HepG2 (cell line): Measurements from ENCODE around the gene KDM6B. TPM values are rescaled to one million over a fixed set of nuclear protein-coding genes. Genes with fewer than 3 reads are reported as not detected.

Source experiments
- AGO1 ChIP-seq: fragments of 200-400 bp; formaldehyde crosslinking; IDR thresholded peaks from 2 replicates; pipeline ENCODE4 v1.6.1; 2017; ENCODE audit warnings: mild to moderate bottlenecking, low read depth, low read length, moderate library complexity; ENCODE audit not compliant: poor library complexity, severe bottlenecking
- ARHGAP35 ChIP-seq: sonication (generic); formaldehyde crosslinking; IDR thresholded peaks from 2 replicates; pipeline ENCODE4 v1.9.0; 2022; ENCODE audit warnings: mild to moderate bottlenecking, inconsistent platforms, moderate library complexity, missing genetic modification reagents, borderline replicate concordance
- EHMT2 ChIP-seq: fragments of 200-600 bp; sonication (generic); IDR thresholded peaks from 2 replicates; pipeline ENCODE4 v1.7.0; 2017; ENCODE audit warnings: antibody characterized with exemption, low read depth, low read length, borderline replicate concordance
- FOXK2 ChIP-seq: fragments of 450-650 bp; IDR thresholded peaks from 2 replicates; pipeline ENCODE4 v1.6.1; 2016
- FUBP1 ChIP-seq: sonication (generic); formaldehyde crosslinking; IDR thresholded peaks from 2 replicates; pipeline ENCODE4 v1.5.1; 2020; ENCODE audit warnings: missing genetic modification reagents, mild to moderate bottlenecking, borderline replicate concordance
- GATAD1 ChIP-seq: IDR thresholded peaks from 2 replicates; pipeline ENCODE4 v1.6.1; 2016; ENCODE audit warnings: missing genetic modification reagents, missing compliant biosample characterization
- JUND ChIP-seq: sonication (generic); formaldehyde crosslinking; IDR thresholded peaks from 2 replicates; pipeline ENCODE4 v1.8.0; 2022; ENCODE audit warnings: mild to moderate bottlenecking, missing genetic modification reagents
- SRSF4 ChIP-seq: fragments of 200-400 bp; formaldehyde crosslinking; IDR thresholded peaks from one replicate; pipeline ENCODE4 v1.6.1; 2018; ENCODE audit warnings: mild to moderate bottlenecking, low read depth, low read length, moderate library complexity; ENCODE audit not compliant: poor library complexity, severe bottlenecking
- TBX3 ChIP-seq: fragments of 450-650 bp; IDR thresholded peaks from 2 replicates; pipeline ENCODE4 v1.6.1; 2017; ENCODE audit warnings: antibody characterized with exemption, mild to moderate bottlenecking, inconsistent platforms, borderline replicate concordance
- TFAP4 ChIP-seq: sonication (generic); IDR thresholded peaks from 2 replicates; pipeline ENCODE4 v1.6.1; 2016; ENCODE audit warnings: low read depth, borderline replicate concordance
- ZNF512B ChIP-seq: sonication (generic); formaldehyde crosslinking; IDR thresholded peaks from 2 replicates; pipeline ENCODE4 v1.5.1; 2020; ENCODE audit warnings: missing genetic modification reagents, mild to moderate bottlenecking, borderline replicate concordance
- ZNF576 ChIP-seq: sonication (generic); formaldehyde crosslinking; IDR thresholded peaks from 2 replicates; pipeline ENCODE4 v1.4.0; 2020; ENCODE audit warnings: mild to moderate bottlenecking, missing genetic modification reagents
- ZNF678 ChIP-seq: sonication (generic); formaldehyde crosslinking; IDR thresholded peaks from 2 replicates; pipeline ENCODE4 v1.4.0; 2020; ENCODE audit warnings: mild to moderate bottlenecking, missing genetic modification reagents
- ZNF761 ChIP-seq: sonication (generic); formaldehyde crosslinking; conservative IDR thresholded peaks from 2 replicates; pipeline ENCODE4 v1.4.0; 2020; ENCODE audit warnings: mild to moderate bottlenecking, missing genetic modification reagents
- ZNF879 ChIP-seq: sonication (generic); formaldehyde crosslinking; IDR thresholded peaks from 2 replicates; pipeline ENCODE4 v1.8.1; 2023; ENCODE audit warnings: missing genetic modification reagents
- polyA plus RNA-seq, 8 experiments: library from polyadenylated mRNA; depleted of rRNA in 3 of 8; stranded (reverse) in 7 of 8; unstranded in 1 of 8; fragments of >200 nt; fragmentation: Illumina TruSeq in 4 of 8; extraction: Trizol in 4 of 8; gene quantifications; 2 replicates each; pipeline versions ENCODE4 v1.2.1 to v1.2.3, GENCODE V29; 2011 to 2016; ENCODE audit warnings: low read depth in 4 of 8, missing spikeins in 1 of 8, mixed read lengths in 1 of 8; ENCODE audit not compliant: insufficient read depth in 1 of 8
- total RNA-seq, 5 experiments: library from RNA; depleted of rRNA; stranded (reverse); fragments of >200 nt; fragmentation: Illumina TruSeq; extraction: Trizol; gene quantifications; 2 replicates each; pipeline ENCODE4 v1.2.3, GENCODE V29; 2016; ENCODE audit warnings: low read depth in 1 of 5
- TF ChIP-seq, protein P1 (sequence below), 2 experiments: sonication (generic) in 1 of 2; formaldehyde crosslinking in 1 of 2; IDR thresholded peaks; 2 replicates each; pipeline versions ENCODE4 v1.4.0 to v1.6.1; 2018 to 2020; ENCODE audit warnings: missing genetic modification reagents in 2 of 2, borderline replicate concordance in 1 of 2, low read depth in 1 of 2, mild to moderate bottlenecking in 1 of 2, missing biosample characterization in 1 of 2
- TF ChIP-seq, protein P2 (sequence below): sonication (generic); formaldehyde crosslinking; IDR thresholded peaks from 2 replicates; pipeline ENCODE4 v1.4.0; 2020; ENCODE audit warnings: missing genetic modification reagents

KDM6B gene
- total and polyA plus RNA-seq, 2 of the 13 experiments (the other 11 are each of a cell fraction or from before 2014, with no cell fraction given) = 1.3 to 2.1 TPM

DNA sequence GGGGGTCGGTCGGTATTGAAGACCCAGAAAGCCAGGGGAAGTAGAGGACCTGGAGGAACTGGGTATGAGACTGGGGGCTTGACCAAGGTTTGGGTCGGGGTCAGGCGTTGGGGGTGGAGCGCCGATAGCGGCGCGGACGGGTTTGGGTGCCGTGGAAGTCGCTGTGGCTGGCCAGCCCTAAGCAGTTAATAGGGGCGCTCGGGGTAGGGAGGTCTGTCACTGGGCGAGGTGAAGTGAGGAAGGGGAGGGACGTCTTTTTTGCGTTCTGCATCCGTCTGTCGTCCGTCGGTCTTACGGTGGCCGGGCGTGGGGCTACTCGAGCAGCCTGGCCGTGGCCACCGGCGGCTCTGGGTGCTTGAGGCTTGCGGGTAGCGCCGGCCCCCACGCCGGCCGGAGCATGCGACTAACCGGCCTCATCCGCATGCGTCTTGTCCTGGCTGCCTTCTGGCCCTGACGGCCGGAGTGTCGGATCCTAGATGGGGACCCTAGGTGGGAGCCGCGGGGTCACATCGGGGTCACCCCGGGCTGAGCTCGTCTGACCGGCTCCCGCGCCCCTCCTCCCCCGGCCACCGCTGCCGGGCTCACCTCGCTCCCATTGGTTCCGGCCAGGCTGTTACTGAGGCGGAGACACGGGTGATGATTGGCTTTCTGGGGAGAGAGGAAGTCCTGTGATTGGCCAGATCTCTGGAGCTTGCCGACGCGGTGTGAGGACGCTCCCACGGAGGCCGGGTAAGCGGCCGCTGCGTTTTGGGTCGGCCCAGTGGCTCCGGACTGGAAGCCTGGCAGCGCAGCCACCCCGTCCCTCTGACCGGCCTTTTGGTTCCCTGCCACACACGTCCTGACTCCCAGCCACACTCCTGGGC is 10.5 kb downstream of the KDM6B start (continued):
- TF ChIP-seq, protein P1, sequence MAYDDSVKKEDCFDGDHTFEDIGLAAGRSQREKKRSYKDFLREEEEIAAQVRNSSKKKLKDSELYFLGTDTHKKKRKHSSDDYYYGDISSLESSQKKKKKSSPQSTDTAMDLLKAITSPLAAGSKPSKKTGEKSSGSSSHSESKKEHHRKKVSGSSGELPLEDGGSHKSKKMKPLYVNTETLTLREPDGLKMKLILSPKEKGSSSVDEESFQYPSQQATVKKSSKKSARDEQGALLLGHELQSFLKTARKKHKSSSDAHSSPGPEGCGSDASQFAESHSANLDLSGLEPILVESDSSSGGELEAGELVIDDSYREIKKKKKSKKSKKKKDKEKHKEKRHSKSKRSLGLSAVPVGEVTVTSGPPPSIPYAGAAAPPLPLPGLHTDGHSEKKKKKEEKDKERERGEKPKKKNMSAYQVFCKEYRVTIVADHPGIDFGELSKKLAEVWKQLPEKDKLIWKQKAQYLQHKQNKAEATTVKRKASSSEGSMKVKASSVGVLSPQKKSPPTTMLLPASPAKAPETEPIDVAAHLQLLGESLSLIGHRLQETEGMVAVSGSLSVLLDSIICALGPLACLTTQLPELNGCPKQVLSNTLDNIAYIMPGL (CRISPR knock-in tag; IDR thresholded peaks at IDR 0.05; ENCODE audit: borderline replicate concordance in 1 of 2, low read depth in 1 of 2) = 0 out of 4 replicates have a peak, but pooled peaks of 1 of the 2 experiments have one; percentile 26
- no peak for TF ChIP-seq ARHGAP35
- TF ChIP-seq JUND (CRISPR knock-in tag) = no peak
- TF ChIP-seq ZNF761 (CRISPR knock-in tag) = no peak
- TF ChIP-seq, protein P2, sequence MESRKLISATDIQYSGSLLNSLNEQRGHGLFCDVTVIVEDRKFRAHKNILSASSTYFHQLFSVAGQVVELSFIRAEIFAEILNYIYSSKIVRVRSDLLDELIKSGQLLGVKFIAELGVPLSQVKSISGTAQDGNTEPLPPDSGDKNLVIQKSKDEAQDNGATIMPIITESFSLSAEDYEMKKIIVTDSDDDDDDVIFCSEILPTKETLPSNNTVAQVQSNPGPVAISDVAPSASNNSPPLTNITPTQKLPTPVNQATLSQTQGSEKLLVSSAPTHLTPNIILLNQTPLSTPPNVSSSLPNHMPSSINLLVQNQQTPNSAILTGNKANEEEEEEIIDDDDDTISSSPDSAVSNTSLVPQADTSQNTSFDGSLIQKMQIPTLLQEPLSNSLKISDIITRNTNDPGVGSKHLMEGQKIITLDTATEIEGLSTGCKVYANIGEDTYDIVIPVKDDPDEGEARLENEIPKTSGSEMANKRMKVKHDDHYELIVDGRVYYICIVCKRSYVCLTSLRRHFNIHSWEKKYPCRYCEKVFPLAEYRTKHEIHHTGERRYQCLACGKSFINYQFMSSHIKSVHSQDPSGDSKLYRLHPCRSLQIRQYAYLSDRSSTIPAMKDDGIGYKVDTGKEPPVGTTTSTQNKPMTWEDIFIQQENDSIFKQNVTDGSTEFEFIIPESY (CRISPR knock-in tag) = no peak
- no peak for TF ChIP-seq TBX3
- TF ChIP-seq SRSF4 = no peak
- no peak for TF ChIP-seq FOXK2
- TF ChIP-seq TFAP4 = peak; percentile 31; the same call in 1 of the 2 replicates
- no peak for TF ChIP-seq ZNF512B
- peak; percentile 41; the same call in 1 of the 2 replicates for TF ChIP-seq GATAD1 (CRISPR knock-in tag)
- no peak for TF ChIP-seq ZNF678
- peak; percentile 68 for TF ChIP-seq AGO1
- TF ChIP-seq EHMT2 = no peak
- TF ChIP-seq FUBP1 (CRISPR knock-in tag) = no peak
- TF ChIP-seq ZNF576 (CRISPR knock-in tag) = no peak
- no peak for TF ChIP-seq ZNF879 (CRISPR knock-in tag)
